Gastrocnemius medialis (tissue), 4 donors: ENCODE results near the gene TMPRSS3. TPM values are rescaled to one million over a fixed set of nuclear protein-coding genes. Genes with fewer than 3 reads are reported as not detected.
A peak's percentile ranks its signal among the peaks of the same experiment; 100 is the strongest.

ENCODE experiments used
- ATAC-seq, 2 donors: fragments of 150-250 bp; one replicate each; pipeline ENCODE4 v1.9.1; 2016
- DNase-seq, 2 donors: peaks; one replicate each; pipeline ENCODE4 v3.0.0-alpha.2; 2019
- H3K27ac ChIP-seq, 4 donors: fragments of 200-600 bp; sonication (generic); 1 replicate in 1 of 4; 2 replicates in 3 of 4; pipeline ENCODE4 v1.5.1; 2016 to 2018; ENCODE audit warnings: mild to moderate bottlenecking in 2 of 4, moderate library complexity in 1 of 4
- H3K27me3 ChIP-seq, 3 donors: fragments of 200-600 bp; sonication (generic) in 2 of 3; 1 replicate in 1 of 3; 2 replicates in 2 of 3; pipeline versions ENCODE4 v1.5.1 to v1.6.0; 2016 to 2019; ENCODE audit warnings: mild to moderate bottlenecking in 1 of 3, moderate library complexity in 1 of 3
- H3K36me3 ChIP-seq, 2 donors: fragments of 200-600 bp; sonication (generic) in 1 of 2; one replicate each; pipeline ENCODE4 v1.5.1; 2017 to 2018
- H3K4me1 ChIP-seq, 2 donors: fragments of 200-600 bp; sonication (generic) in 1 of 2; one replicate each; pipeline ENCODE4 v1.5.1; 2016 to 2017; ENCODE audit warnings: mild to moderate bottlenecking in 2 of 2
- H3K4me3 ChIP-seq, 4 donors: fragments of 200-600 bp; sonication (generic) in 3 of 4; 1 replicate in 1 of 4; 2 replicates in 3 of 4; pipeline ENCODE4 v1.5.1; 2016 to 2019; ENCODE audit warnings: mild to moderate bottlenecking in 2 of 4
- H3K9me3 ChIP-seq, 3 donors: fragments of 200-600 bp; sonication (generic) in 2 of 3; 1 replicate in 1 of 3; 2 replicates in 2 of 3; pipeline ENCODE4 v1.5.1; 2016 to 2019
- POLR2A ChIP-seq, 2 donors: fragments of 450-650 bp; IDR thresholded peaks; one replicate each; pipeline ENCODE4 v1.6.1; 2017; ENCODE audit warnings: antibody characterized with exemption in 2 of 2, mild to moderate bottlenecking in 2 of 2, moderate library complexity in 2 of 2
- in situ Hi-C, 4 donors: fragments of 200-750 bp; cut with MboI; loops; one replicate each; pipeline versions ENCODE4 v1.15.0 to v1.8.0; 2017; ENCODE audit warnings: low sequenced_read_pairs in 4 of 4
- intact Hi-C: fragments of 100-400 bp; cut with DNase I; formaldehyde crosslinking; loops from one replicate; pipeline ENCODE4 v1.15.1; 2023; ENCODE audit warnings: low total_unique reads
- total RNA-seq, 4 donors: library from RNA; depleted of rRNA; stranded (reverse); fragments of >200 nt; gene quantifications; one replicate each; pipeline versions ENCODE4 v1.1.0 to v1.2.3, GENCODE V29; 2016
- TF ChIP-seq, protein P1 (sequence below), 5 experiments: fragments of 450-650 bp in 3 of 5; fragments of 200-600 bp in 2 of 5; sonication (generic) in 2 of 5; IDR thresholded peaks in 4 of 5; conservative IDR thresholded peaks in 1 of 5; 1 replicate in 4 of 5; 2 replicates in 1 of 5; pipeline ENCODE4 v1.5.1; 2016 to 2019; ENCODE audit warnings: antibody characterized with exemption in 5 of 5, mild to moderate bottlenecking in 3 of 5, moderate library complexity in 3 of 5

Gene TMPRSS3
- total RNA-seq, 4 donors from 2014 or later, result not detected

DNA sequence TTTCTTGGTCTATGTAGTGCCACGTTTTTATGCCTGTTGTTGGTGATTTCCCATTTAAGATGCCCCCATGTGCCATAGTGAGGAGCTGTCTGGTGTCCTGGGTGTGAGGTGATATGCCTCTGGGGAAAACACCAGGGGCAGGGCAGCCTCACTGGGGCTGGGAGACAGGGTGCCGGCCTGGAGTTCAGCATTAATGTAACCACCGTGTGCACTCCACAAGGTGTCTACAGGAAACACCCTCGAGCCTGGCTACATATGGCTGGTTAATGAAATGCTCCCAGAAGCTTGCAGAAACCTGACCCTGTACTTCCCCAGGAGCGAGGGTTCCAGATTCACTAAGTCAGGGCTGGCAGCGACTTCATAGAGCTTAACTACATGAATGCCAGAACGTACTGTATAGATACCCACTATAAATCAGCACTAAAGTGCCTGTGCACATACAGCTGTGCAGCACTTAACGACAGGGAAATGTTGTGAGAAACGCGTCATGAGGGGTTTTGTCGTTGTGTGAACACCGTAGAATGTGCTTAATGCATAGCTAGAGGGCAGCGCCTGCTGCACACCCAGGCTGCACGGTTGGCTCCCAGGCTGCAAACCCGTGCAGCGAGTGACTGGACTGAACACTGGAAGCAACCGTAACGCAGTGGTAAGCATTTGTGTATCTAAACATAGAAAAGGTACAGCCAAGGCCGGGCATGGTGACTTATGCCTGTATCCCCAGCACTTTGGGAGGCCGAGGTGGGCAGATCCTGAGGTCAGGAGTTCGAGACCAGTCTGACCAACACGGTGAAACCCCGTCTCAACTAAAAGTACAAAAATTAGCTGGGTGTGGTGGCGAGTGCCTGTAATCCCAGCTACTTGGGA is 55.4 kb downstream of the TMPRSS3 start:
- Histone ChIP-seq H3K36me3 (no peaks in the 10 kb centered on the region), H3K27me3 (peaks cover 0 to 7% (median 5%) of the 10 kb centered on the region in 3 donors), H3K4me1 (no peaks in the 10 kb centered on the region), H3K4me3 (no peak overlapping the region), H3K9me3 (no peaks in the 10 kb centered on the region), H3K27ac (no peak overlapping the region)
- intact Hi-C loops, result no loop called here
- no peak for TF ChIP-seq POLR2A (IDR thresholded peaks at IDR 0.05)
- TF ChIP-seq, protein P1, sequence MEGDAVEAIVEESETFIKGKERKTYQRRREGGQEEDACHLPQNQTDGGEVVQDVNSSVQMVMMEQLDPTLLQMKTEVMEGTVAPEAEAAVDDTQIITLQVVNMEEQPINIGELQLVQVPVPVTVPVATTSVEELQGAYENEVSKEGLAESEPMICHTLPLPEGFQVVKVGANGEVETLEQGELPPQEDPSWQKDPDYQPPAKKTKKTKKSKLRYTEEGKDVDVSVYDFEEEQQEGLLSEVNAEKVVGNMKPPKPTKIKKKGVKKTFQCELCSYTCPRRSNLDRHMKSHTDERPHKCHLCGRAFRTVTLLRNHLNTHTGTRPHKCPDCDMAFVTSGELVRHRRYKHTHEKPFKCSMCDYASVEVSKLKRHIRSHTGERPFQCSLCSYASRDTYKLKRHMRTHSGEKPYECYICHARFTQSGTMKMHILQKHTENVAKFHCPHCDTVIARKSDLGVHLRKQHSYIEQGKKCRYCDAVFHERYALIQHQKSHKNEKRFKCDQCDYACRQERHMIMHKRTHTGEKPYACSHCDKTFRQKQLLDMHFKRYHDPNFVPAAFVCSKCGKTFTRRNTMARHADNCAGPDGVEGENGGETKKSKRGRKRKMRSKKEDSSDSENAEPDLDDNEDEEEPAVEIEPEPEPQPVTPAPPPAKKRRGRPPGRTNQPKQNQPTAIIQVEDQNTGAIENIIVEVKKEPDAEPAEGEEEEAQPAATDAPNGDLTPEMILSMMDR (IDR thresholded peaks at IDR 0.05 in 4 of 5, conservative IDR thresholded peaks at IDR 0.05 in 1 of 5), result no peak
- in situ Hi-C loops, result loop anchor here in 1 of 4 donors (25.0 kb wide), 1 partner anchor 97 kb away; no protein-coding TSS in a partner anchor
- DNase-seq, result no peak
- no peak for ATAC-seq

DNA sequence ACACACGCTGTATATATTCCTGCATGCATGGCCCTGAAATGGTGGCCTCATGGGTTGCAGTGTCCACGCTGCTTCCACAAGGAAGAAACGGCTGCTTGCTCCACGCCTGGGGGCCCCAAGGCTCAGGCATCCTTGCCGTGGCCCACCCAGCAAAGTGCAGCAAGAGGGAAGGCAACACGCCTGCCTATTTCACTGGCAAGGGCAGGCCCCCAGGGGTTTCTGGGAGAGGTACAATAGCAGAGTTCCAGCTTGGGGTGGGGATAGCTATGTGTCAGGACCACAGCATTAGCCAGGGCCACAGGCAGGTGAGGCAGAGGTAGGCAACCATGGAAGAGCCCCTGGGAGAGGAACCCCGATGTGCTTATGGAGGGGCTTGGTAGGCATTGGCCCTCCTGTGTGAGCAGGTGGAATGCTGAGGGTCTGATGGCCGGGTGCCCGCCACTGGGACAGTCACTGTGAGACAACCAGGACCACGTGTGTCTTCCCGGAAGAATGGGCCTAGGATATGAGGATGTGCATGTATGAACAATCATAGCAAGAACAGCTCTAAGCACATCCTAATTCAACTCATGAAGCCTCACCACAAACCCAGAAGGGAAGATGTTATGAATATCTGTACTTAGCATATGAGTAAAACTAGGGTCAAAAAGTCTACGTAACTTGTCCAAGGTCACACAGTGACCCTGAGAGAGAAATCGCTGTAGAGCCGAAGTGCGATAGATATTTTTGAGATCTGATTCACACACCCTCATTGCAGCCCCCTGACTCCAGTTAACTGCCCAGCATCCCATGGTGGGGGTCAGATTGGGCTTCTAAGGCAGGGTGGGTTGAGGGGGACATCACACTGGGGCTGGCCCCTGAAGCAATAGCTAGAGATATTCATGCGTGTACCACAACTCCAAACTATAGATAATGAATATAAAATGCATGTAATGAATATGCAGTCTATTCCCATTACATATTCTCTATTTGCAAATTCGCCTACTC is 56.8 kb downstream of the TMPRSS3 start:
- Histone ChIP-seq H3K27ac (no peak overlapping the region), H3K4me1 (no peaks in the 10 kb centered on the region), H3K9me3 (no peaks in the 10 kb centered on the region), H3K36me3 (no peaks in the 10 kb centered on the region), H3K27me3 (peaks cover 3 to 15% (median 7%) of the 10 kb centered on the region in 3 donors), H3K4me3 (no peak overlapping the region)
- intact Hi-C loops (loop anchor here (10.0 kb wide), 1 partner anchor 196 kb away; no protein-coding TSS in a partner anchor), in situ Hi-C loops (loop anchor here in 1 of 4 donors (25.0 kb wide), 1 partner anchor 98 kb away; no protein-coding TSS in a partner anchor)
- DNase-seq (no peak), ATAC-seq (no peak)
- no peak for TF ChIP-seq POLR2A (IDR thresholded peaks at IDR 0.05)
- TF ChIP-seq, protein P1 (IDR thresholded peaks at IDR 0.05 in 4 of 5, conservative IDR thresholded peaks at IDR 0.05 in 1 of 5), result no peak

GRCh38 chr21:42337830-42338728 is 57.8 kb downstream of the TMPRSS3 start:
- intact Hi-C loops (loop anchor here (10.0 kb wide), 1 partner anchor 197 kb away; no protein-coding TSS in a partner anchor), in situ Hi-C loops (loop anchor here in 1 of 4 donors (25.0 kb wide), 1 partner anchor 99 kb away; no protein-coding TSS in a partner anchor)
- H3K9me3 ChIP-seq, result no peaks in the 10 kb centered on the region
- H3K4me1 ChIP-seq, result no peaks in the 10 kb centered on the region
- H3K36me3 ChIP-seq, result no peaks in the 10 kb centered on the region
- peak overlapping the region in 1 of 4 donors; percentile 30 for H3K4me3 ChIP-seq
- TF ChIP-seq, protein P1 (IDR thresholded peaks at IDR 0.05 in 4 of 5, conservative IDR thresholded peaks at IDR 0.05 in 1 of 5), result peak in 3 of 5 experiments; percentile 45 to 62 (median 50)
- no peak for TF ChIP-seq POLR2A (IDR thresholded peaks at IDR 0.05)
- H3K27me3 ChIP-seq, result peaks cover 7 to 18% (median 8%) of the 10 kb centered on the region in 3 donors
- H3K27ac ChIP-seq, result no peak overlapping the region
- peak; percentile 18 to 42 for DNase-seq
- peak; percentile 69 to 89 for ATAC-seq
